Measurements from ENCODE around the gene SCCPDH. TPM values are rescaled to one million over a fixed set of nuclear protein-coding genes. Genes with fewer than 3 reads are reported as not detected.

Gene SCCPDH
- total and polyA plus RNA-seq, 9 of the 15 experiments (the other 6 are each of a cell fraction or from before 2014, with no cell fraction given) = 7.0 to 61.9 (median 38.3) TPM

DNA sequence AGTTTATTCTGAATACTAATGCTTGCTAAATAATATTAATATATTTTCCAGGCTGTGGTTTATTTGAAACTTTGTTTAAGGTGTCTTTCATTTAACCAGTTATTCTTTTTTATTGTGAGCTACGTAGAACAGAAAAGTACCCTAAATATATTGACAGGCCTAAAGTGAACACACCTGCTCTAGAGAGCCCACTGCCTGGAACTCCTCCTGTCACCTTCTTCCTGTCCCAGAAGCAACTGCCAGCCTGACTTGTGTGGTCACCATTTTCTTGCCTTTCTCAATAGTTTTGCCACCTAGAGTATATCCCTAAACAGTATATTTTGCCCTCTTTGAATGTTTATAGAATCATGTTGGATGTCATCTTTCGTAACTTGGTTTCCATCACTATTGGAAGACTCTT is 48.5 kb downstream of the SCCPDH start:
- ChIA-PET POLR2A (interaction anchor here (1.5 kb wide), 1 partner anchor 12 kb away, joined by 6 read pairs; no protein-coding TSS in a partner anchor), CTCF (ENCODE audit: low intra/inter-chr PET ratio) (interaction anchor here (0.6 kb wide), 1 partner anchor 276 kb away, joined by 3 read pairs; no protein-coding TSS in a partner anchor)
- H3K9me1 ChIP-seq (ENCODE audit: control insufficient read depth, insufficient read depth, low read length) = no peaks in the 10 kb centered on the region
- DNase-seq (ENCODE audit: extremely low read depth in 1 of 4, low spot score in 3 of 4) = no peak
- H3K79me2 ChIP-seq (ENCODE audit: control insufficient read depth, insufficient read depth, low read length) = no peaks in the 10 kb centered on the region
- H3K4me3 ChIP-seq = no peak overlapping the region
- WGBS (ENCODE audit: insufficient coverage, low coverage, missing lambda C conversion rate) = 72% methylated on average over 2 of the region's 2 CpGs
- H4K20me1 ChIP-seq (replicated peaks; ENCODE audit: control insufficient read depth, insufficient read depth, low read length) = no peaks in the 10 kb centered on the region
- H3K4me2 ChIP-seq (ENCODE audit: insufficient read depth, low read length) = no peak overlapping the region
- FAIRE-seq = no peak
- in situ Hi-C loops (cut with MboI) (no loop called here), intact Hi-C loops (cut with micrococcal nuclease) (no loop called here)
- no TSS peak for BruUV-seq (replicated peaks)
- H3K9me3 ChIP-seq (replicated peaks; ENCODE audit: control insufficient read depth, insufficient read depth, low read depth, low read length) = no peaks in the 10 kb centered on the region
- H3K27ac ChIP-seq (ENCODE audit: extremely low read depth, low read depth, low read length) = no peak overlapping the region
- no peaks in the 10 kb centered on the region for H3K27me3 ChIP-seq (ENCODE audit: control insufficient read depth in 2 of 2, insufficient read depth in 2 of 2, low read length in 2 of 2)
- H3K4me1 ChIP-seq (replicated peaks in 1 of 2; ENCODE audit: control insufficient read depth in 2 of 2, insufficient read depth in 2 of 2, low read length in 2 of 2) = no peaks in the 10 kb centered on the region
- no peak for TF ChIP-seq RBM39 (optimal IDR thresholded peaks at IDR 0.05; ENCODE audit: low read depth, low read length)
- TF ChIP-seq ZNF408 (CRISPR knock-in tag; IDR thresholded peaks at IDR 0.05; ENCODE audit: low read depth) = no peak
- TF ChIP-seq, protein P1, sequence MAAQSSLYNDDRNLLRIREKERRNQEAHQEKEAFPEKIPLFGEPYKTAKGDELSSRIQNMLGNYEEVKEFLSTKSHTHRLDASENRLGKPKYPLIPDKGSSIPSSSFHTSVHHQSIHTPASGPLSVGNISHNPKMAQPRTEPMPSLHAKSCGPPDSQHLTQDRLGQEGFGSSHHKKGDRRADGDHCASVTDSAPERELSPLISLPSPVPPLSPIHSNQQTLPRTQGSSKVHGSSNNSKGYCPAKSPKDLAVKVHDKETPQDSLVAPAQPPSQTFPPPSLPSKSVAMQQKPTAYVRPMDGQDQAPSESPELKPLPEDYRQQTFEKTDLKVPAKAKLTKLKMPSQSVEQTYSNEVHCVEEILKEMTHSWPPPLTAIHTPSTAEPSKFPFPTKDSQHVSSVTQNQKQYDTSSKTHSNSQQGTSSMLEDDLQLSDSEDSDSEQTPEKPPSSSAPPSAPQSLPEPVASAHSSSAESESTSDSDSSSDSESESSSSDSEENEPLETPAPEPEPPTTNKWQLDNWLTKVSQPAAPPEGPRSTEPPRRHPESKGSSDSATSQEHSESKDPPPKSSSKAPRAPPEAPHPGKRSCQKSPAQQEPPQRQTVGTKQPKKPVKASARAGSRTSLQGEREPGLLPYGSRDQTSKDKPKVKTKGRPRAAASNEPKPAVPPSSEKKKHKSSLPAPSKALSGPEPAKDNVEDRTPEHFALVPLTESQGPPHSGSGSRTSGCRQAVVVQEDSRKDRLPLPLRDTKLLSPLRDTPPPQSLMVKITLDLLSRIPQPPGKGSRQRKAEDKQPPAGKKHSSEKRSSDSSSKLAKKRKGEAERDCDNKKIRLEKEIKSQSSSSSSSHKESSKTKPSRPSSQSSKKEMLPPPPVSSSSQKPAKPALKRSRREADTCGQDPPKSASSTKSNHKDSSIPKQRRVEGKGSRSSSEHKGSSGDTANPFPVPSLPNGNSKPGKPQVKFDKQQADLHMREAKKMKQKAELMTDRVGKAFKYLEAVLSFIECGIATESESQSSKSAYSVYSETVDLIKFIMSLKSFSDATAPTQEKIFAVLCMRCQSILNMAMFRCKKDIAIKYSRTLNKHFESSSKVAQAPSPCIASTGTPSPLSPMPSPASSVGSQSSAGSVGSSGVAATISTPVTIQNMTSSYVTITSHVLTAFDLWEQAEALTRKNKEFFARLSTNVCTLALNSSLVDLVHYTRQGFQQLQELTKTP (IDR thresholded peaks at IDR 0.05; ENCODE audit: low read depth in 1 of 2, partially characterized antibody in 2 of 2) = no peak
- no peak for TF ChIP-seq HCFC1 (IDR thresholded peaks at IDR 0.05; ENCODE audit: low read depth, low read length)
- no peak for TF ChIP-seq KAT7 (CRISPR knock-in tag; IDR thresholded peaks at IDR 0.05; ENCODE audit: borderline replicate concordance)
- TF ChIP-seq, protein P2, sequence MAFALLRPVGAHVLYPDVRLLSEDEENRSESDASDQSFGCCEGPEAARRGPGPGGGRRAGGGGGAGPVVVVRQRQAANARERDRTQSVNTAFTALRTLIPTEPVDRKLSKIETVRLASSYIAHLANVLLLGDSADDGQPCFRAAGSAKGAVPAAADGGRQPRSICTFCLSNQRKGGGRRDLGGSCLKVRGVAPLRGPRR (CRISPR knock-in tag; IDR thresholded peaks at IDR 0.05) = no peak
- no peak for TF ChIP-seq KDM1A (IDR thresholded peaks at IDR 0.05)
- TF ChIP-seq, protein P3, sequence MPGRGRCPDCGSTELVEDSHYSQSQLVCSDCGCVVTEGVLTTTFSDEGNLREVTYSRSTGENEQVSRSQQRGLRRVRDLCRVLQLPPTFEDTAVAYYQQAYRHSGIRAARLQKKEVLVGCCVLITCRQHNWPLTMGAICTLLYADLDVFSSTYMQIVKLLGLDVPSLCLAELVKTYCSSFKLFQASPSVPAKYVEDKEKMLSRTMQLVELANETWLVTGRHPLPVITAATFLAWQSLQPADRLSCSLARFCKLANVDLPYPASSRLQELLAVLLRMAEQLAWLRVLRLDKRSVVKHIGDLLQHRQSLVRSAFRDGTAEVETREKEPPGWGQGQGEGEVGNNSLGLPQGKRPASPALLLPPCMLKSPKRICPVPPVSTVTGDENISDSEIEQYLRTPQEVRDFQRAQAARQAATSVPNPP (IDR thresholded peaks at IDR 0.05; ENCODE audit: borderline replicate concordance, insufficient read depth, insufficient read length) = no peak
- TF ChIP-seq NONO (IDR thresholded peaks at IDR 0.05; ENCODE audit: low read depth in 2 of 2, low read length in 1 of 2) = no peak
- no peak for TF ChIP-seq MAFF (IDR thresholded peaks at IDR 0.05; ENCODE audit: low read length)
- no peak for TF ChIP-seq DIDO1 (tag; IDR thresholded peaks at IDR 0.05; ENCODE audit: low read depth)
- TF ChIP-seq BHLHE40 (IDR thresholded peaks at IDR 0.05; ENCODE audit: low read length) = no peak
- TF ChIP-seq NBN (IDR thresholded peaks at IDR 0.05; ENCODE audit: low read depth) = no peak
- TF ChIP-seq, protein P4, sequence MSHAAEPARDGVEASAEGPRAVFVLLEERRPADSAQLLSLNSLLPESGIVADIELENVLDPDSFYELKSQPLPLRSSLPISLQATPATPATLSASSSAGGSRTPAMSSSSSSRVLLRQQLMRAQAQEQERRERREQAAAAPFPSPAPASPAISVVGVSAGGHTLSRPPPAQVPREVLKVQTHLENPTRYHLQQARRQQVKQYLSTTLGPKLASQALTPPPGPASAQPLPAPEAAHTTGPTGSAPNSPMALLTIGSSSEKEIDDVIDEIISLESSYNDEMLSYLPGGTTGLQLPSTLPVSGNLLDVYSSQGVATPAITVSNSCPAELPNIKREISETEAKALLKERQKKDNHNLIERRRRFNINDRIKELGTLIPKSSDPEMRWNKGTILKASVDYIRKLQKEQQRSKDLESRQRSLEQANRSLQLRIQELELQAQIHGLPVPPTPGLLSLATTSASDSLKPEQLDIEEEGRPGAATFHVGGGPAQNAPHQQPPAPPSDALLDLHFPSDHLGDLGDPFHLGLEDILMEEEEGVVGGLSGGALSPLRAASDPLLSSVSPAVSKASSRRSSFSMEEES (CRISPR knock-in tag; IDR thresholded peaks at IDR 0.05) = no peak
- ATAC-seq = no peak
- no peak overlapping the region for H2AFZ ChIP-seq (ENCODE audit: low read depth, low read length)
- H3K9ac ChIP-seq (ENCODE audit: insufficient read depth in 1 of 2, low read depth in 2 of 2, low read length in 2 of 2) = no peak overlapping the region
- peaks cover 19% of the 10 kb centered on the region; the same call in 2 of the 3 replicates for H3K36me3 ChIP-seq (ENCODE audit: control insufficient read depth, insufficient read depth, low read length)
